NCI-H2081 (cell line): Measurements from ENCODE around the gene FGF14.
"Not testable (repeated sequence)": the region's sequence is repeated elsewhere in the genome, so short reads cannot be mapped to it uniquely, and the experiment has no call there.

Experiments used
- DNase-seq, 2 experiments: peaks; one replicate each; lab custom pipeline; 2025; lab: John Stamatoyannopoulos, UW

FGF14 gene

DNA sequence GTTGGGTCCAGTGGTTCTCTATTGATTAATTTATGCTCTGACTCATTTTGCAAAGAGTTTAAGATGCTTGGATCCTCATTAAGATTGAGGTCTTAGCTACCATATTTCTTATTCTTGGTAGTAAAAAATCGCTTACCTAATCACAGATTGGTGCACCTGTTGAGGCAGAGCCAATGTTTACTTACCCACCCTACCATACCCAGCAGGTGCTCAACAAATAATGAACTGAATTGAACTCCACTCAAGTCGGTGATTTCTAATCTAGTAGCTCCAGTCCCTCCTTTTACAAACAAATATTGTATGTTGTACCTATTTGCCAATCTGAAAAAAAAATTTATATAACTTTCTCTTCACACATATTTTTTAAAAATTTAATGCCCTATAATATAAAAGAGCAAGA is 361.0 kb downstream of the FGF14 start:
- peak in 1 of 2 experiments; percentile 50 for DNase-seq

DNA sequence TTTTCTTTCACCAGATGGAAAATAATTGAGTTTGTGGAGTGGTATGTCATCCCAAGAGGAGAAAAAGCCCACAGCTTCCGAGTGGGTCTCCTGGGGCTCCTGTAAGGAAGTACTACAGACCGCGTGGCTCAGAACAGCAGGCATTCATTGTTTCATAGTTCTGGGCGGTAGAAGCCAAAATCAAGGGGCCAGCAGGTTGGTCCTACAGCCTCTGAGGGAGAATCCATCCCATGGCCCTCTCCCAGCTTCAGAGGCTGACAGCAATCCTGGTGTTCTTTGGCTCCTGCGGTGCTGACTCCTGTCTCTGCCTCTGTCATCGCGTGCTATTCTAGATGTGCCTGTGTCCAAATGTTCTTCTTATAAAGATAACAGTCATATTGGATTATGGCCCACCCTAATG is 362.6 kb downstream of the FGF14 start:
- DNase-seq = no peak

DNA sequence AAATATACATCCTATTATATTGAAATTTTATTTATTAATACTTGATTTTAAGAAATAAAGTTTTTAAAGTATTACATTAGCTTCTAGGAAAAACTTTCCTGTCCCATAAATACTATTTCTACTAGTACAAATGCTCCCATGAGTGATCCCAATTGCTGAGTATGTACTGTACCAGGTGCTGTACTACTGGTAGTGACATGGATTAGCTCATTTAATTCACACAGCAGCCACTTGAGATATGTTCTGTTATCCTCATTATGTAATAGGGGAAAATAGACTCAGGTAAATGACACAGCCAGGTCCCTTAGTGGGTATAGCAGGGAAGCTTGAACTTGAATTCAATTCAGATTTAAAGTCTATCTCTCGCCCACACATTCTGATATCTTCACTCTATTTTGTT is 363.1 kb downstream of the FGF14 start:
- no peak for DNase-seq

DNA sequence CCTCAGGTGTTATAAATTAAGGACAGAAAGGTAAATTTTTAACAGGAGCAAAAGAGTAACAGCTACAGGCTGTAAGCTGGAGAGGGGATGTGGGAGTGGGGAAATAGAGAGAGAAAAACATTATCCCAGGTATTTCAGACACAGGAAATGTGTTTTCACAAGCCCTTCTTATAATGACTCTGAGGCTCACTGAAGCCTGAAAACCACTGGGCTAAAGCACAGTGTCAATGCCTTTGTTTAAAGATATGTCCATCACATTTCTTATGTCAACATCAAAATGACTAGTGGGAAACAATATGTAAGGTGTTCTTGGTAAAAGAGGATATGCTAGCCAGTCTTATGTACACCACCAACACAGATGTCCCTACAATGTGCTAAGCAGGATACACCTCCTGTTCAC is 365.9 kb downstream of the FGF14 start:
- DNase-seq = peak in 1 of 2 experiments; percentile 62

DNA sequence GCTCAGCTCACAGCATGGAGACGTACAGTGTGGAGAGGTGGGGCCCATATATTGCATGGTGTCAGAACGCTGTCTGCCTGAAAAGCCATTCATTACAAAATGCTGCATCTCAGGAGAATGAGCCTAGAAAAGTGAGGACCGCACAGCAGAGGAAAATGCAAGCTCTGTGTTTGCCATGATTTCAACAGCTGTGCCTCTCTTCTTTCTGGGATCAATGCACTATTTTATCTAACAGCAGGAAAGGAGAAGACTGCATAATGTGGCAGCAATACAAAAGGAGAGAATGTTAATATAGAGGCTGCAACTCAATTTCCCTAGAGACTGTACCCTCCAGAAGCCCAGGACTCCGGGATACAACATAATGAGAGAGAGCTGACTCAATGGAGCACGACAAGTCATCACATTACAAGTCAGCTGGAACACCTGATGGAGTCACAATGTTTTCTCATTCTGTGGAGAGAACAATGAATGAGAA is 368.0 kb downstream of the FGF14 start:
- DNase-seq = peak; percentile 49 to 54

DNA sequence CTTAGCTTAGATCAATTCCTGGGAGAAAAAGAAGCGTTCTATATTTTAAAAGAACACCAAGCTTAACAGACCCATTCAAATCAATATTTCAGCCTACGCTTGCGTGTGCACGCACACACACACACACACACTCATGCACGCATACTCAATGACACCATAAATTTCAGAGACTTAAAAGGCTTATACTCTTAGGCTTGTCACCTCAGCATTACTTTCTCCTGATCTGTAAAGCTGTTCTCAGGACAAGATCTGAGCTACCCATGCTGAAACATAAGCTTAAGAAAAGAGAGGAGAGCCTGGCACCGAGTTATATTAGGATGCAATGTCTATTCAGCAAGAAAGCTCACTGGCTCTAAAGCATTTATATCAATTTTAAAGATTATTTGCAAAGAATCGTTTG is 368.5 kb downstream of the FGF14 start:
- no peak for DNase-seq

- no peak for DNase-seq
These were observed 373.0 kb downstream of the FGF14 start for GRCh38 chr13:102028868-102029267.

GRCh38 chr13:102028206-102028605 is 373.6 kb downstream of the FGF14 start:
- no peak for DNase-seq

- DNase-seq = no peak
These were observed 380.1 kb downstream of the FGF14 start for GRCh38 chr13:102021777-102022176.

DNA sequence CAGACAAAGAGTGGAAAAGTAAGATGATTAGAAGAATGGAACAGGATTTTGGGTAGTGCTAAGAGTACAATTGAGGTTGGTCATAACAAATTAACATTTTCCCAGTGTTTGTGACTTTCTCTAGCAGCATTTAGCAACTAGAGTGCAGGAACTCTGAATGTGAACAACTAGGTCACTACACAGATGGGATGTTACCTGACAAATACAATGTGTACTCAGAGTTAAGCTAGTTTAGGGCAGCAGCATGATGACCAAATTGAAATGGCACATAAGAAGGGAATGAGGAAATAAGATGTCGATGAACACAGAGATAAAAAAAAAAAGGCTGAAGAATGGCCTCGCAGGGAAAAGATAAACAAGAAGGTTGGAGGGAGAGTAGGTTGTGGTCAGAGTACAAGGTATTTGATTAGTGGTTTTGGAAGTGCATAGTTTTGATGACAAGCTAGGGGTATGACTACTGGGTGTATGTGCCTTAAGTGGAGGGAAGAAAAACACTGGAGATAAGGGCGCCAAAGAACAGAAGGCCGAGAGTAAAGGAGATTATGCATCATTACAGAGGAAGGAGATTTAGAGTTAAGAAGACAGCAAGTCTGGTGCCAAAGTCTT is 381.1 kb downstream of the FGF14 start:
- DNase-seq = no peak

DNA sequence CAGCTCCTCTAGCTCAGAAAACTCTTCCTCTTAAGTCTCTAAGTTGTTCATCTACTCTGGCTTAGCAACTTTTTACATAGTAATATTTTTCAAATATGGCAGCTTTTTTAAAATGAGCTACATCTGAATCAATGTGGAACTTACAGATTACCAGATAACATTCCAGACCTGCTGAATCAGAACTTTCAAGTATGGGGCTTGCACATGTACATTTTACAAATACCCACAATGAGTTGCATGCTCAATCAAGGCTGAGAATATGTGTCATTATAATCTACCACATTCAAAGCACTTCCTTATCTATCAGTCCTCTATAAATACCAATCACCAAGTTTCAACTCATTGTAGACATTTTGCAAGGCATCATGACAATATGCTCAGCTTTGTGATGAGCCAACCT is 383.1 kb downstream of the FGF14 start:
- DNase-seq = no peak

GRCh38 chr13:102017248-102017647 is 384.6 kb downstream of the FGF14 start:
- DNase-seq = no peak

DNA sequence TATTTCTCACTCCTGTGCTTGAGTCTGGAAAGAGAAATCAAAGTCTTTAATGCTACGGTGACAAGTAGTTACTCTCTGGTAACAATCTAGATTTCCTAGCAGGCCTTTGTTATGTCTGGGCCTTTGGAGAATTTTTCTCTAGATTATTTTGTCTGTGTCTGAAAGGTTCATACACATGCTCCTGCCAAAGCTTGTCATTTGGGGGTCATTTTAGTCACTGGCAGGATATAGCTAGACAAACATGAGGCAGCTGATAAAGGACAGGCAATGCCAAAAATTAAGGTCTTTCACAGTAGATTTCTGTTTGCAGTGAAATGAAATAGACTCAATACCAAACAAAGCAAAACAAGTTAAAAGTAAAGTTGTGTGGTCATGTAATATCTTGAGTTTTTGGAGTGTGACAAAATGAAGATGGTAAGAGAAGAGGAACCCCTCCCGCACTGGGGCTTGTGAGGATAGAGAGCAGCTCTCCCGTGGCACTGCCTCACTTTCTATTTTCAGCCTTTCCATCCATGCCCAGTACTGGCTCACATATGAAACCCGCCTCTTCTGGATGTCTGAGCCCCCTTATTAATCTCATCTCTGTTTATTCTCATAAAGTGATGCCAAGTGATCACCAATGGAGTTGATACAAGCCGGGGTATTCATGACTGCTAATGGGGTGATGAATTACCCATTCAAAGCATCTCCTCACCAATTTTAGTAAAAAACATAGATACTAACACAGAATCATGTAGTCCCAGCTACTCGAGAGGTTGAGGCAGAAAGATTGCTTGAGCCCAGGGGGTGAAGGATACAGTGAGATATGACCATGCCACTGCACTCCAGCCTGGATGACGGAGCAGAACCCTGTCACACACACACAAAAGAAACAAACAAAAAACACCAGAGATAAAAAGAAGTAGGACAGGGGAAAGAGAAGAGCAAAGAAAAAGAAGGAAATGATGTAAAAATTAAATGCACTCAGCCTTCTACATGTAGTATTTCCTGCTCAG is 389.3 kb downstream of the FGF14 start:
- peak in 1 of 2 experiments; percentile 9 for DNase-seq

DNA sequence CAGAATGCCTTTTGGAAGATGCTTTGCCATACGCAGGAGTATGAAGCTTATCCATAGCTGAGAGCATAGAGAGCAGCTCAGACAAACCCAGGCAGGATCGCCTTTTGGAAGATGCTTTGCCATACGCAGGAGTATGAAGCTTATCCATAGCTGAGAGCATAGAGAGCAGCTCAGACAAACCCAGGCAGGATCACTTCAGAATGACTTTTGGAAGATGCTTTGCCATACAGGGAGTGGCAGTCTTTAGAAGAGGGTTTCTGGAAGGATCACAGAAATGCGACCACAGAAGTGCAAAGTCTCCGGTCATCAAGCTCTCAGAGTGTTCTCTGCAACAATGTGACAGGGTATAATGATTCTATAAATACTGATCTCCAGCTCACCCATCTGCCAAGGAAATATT is 390.4 kb downstream of the FGF14 start:
- not testable (repeated sequence) for DNase-seq

GRCh38 chr13:102003848-102004570 is 397.8 kb downstream of the FGF14 start:
- no peak for DNase-seq

GRCh38 chr13:102002287-102002686 is 399.6 kb downstream of the FGF14 start:
- no peak for DNase-seq

DNA sequence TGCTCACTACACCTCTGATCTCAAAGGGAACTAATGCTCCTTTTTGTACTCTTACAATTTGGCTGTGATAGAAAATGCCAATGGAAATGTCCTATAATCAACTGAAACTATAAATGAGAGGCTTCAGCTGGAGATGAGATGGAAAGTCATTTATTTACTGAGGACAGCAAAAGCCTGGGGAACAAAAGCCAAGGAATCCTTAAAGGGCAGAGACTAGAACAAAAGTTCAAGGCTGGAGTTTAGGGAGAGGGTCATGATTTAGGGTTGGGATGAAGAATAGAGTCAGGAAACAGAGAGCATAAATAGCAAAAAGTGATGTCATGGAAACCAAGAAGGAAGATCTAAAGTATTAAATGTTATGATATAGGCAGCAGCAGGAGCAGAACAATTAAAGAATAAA is 401.1 kb downstream of the FGF14 start:
- DNase-seq = no peak

DNA sequence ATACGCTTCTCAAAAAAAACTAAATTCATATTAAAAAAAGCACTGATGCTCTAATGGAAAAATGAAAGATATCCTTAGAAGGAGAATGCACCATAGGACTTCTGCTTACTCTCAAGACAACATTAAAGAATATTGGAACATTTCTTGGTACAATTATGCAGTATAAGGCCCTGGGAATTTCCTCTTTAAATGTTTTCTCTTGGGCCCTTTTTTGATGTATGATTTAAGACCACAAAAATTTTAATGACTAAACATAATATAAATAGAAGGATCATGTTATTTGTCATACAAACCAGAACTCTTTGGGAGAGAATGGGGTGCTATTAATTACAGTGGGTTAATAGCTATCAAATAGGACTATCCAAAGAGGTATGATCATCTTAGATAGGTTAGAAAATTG is 403.7 kb downstream of the FGF14 start:
- DNase-seq = no peak

- no peak for DNase-seq
These were observed 404.9 kb downstream of the FGF14 start for GRCh38 chr13:101996954-101997353.

- no peak for DNase-seq
These were observed 412.0 kb downstream of the FGF14 start for GRCh38 chr13:101989798-101990350.

GRCh38 chr13:101988140-101988539 is 413.7 kb downstream of the FGF14 start:
- DNase-seq = no peak

DNA sequence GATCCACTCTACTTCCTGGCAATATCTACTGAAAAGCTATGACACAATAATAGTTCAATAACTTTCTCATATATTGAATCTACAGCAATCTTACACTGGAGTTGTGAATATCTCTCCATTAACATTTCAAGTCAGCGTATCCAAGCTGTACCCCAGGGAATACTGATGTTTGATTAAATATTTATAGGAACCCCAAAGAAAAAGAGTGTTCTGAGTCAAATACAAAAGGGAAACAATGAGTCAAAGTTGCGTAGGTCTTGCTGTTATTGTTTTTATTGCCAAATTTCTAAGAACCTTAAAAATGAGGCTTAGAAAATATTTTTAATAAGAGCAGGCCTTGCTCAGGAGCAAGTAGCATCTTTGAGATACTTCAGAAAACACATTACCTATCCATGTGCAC is 415.5 kb downstream of the FGF14 start:
- DNase-seq = no peak
